HG02885 (cell line): Measurements from ENCODE around the gene NGLY1.

Experiments
- ATAC-seq: cut with Tn5 transposase; IDR thresholded peaks from one replicate; pipeline ENCODE4 v1.9.1; 2021; ENCODE audit warnings: mild to moderate bottlenecking; ENCODE audit not compliant: unreplicated experiment, poor library complexity

Gene NGLY1

DNA sequence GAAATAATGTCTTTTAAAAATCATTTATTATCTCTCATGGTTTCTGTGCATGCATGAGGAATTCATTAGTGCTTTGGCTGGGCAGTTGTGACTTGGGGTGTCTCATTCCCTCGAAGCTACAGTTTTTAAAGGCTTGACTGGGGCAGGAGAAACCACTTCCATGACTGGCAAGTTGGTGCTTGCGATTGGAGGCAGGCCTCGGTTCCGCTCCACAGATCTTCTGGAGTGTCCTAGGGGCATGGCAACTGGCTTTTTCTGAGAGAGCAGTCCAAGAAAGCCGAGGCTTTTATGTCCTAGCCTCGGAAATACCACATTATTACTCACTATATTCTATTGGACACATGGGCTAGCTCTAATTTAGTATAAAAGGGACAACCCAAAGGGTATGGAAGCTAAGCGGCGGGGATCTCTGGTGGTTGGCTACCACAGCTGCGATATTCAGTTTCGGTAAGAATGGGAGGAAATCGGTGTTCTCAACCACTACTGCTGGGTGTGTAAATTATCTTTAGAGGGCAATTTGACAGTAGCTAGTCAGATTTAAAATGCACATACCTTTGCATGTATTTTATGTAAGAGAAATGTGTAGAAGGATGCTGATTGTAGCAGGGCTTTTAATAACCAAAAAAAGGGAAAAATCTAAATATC, 69.8 kb downstream of the NGLY1 start:
- no peak for ATAC-seq

- ATAC-seq = no peak
Measured at GRCh38 chr3:25711090-25711489, 72.2 kb downstream of the NGLY1 start.

DNA sequence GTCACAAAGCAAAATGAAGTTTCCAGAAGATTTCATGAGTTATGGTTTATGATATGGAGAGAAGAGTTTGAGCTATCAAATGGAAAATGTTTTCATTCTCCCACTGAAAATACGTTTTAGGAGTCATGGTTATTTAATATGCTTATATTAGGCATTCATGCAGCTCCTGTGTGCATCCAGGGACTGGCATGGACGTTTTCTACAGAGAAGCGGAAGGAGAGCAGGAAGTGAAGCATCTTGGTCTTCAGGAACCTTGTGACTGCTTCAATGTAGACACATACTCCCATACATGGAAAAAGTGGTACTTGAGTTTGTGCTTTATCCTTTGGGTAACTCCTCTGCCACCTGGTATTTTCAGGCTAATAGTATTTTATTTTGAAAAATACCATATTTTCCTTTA, 75.2 kb downstream of the NGLY1 start:
- no peak for ATAC-seq

DNA sequence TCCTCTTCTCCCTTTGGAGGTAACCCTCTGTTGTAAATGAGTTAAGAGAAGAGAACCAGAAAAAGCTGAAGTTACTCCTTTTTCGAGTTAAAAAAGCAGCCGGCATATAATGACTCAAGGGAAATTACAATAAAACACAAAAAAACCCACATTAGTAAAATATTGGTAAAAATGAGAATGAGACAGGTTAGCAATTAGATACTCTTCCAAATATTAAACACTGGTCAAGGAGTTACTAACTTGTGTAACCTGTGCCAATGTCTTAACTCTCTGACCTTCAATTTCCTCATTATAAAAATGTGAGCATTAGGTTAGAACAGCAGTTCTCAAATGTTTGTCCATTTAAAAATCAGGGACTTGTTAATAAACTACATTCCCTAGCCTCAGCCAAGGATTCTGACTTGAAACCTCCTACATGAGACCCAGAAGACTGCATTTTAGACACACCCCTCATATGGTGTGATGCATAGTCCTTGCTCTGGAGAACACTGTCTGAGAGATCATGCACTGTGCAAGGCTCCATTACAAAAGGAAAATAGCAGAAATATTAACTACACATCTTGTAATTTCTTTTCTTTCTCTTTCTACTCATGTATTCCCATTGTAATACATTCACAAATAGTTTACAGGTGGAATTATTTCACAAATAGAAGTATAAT, 75.8 kb downstream of the NGLY1 start:
- ATAC-seq = no peak

GRCh38 chr3:25706213-25706612, 77.0 kb downstream of the NGLY1 start:
- no peak for ATAC-seq

DNA sequence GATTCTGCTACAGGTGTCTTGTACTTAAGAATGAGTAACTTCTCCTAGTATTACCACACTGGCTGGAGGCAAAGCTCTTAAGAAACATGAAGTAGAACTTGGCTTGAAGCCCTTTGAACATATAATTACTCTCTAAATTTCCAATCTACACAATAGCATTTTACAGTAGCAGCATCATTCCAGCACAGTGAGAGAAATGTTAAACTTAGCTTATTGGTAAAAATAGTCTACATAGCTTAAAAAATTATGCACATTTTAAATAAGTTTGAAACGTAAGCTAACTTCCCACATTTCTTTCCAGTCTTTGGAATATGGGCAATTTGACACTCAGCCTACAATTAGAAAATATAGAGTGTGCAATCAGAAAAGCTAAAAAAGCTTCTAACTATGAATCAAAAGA, 85.7 kb downstream of the NGLY1 start:
- ATAC-seq = no peak

GRCh38 chr3:25695731-25696420, 87.4 kb downstream of the NGLY1 start:
- no peak for ATAC-seq

- ATAC-seq = no peak
Measured at GRCh38 chr3:25693238-25693637, 90.0 kb downstream of the NGLY1 start.

DNA sequence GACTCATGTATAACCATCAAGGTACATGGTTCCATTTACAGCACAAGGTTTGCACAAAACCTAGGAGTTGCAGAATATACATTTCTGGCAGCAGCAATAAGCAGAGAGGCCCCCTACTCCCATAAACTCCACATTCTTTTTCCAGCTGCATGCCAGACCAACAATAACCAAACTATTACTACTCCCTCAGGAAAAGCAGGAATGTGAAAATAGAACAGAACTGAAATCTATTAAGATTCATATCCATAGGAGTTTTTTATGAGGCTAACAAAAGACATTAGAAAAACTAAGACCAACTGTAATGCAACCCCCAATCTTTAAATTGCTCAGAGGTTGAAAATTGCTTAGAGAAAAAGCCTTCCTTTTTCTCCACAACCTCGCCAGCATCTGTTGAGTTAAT, 90.9 kb downstream of the NGLY1 start:
- no peak for ATAC-seq

DNA sequence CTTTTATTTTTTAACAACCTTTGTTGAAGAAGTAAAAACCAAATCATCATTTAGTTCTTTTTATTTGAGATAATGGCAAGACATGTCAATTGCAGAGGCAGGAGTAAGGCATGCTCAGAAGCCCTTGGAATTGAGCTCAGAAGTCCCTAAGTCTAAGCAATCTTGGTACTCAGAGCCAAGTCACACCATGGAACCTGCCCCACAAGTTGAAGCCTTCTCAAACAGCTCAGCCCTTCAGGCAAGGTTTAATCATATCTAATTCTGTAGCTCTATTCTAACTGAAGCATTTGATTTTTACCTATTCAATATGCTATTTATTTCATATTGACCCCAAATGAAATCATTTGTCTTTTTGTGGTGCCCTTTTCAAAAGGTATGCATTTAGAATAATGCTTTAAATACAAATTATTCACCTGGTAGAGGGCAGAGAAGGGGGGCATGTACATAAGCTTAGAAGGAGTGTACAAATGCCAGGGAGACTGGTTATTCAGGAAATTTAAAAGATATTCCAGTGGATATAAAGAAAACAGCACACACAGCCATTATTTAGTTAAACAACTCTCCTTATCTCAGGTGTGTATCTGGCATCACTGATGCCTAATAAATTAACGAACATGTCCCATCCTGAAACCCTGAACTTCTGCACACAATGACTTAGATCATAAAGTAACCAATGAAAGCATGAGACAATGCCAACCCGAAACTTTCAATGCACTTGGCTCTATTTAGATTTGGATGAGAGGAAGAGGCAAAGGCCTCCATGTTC, 92.3 kb downstream of the NGLY1 start:
- no peak for ATAC-seq

DNA sequence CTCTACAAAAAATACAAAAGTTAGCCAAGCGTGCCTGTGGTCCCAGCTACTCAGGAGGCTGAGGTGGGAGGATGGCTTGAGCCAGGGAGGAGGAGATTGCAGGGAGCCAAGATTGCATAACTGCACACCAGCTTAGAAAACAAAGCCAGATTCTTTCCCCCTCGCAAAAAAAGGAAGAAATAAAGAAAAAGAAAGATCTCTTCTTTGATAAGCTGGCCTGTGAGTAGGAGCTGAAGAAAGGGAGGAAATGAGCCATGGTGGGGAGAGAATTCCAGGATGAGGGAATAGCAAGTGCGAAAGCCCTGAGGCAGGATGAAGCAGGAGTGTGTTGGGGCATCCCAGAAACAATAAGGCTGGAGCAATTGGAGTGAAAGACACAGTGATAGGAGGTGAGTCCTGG, 94.0 kb downstream of the NGLY1 start:
- no peak for ATAC-seq

- no peak for ATAC-seq
Measured at GRCh38 chr3:25687742-25688141, 95.5 kb downstream of the NGLY1 start.

DNA sequence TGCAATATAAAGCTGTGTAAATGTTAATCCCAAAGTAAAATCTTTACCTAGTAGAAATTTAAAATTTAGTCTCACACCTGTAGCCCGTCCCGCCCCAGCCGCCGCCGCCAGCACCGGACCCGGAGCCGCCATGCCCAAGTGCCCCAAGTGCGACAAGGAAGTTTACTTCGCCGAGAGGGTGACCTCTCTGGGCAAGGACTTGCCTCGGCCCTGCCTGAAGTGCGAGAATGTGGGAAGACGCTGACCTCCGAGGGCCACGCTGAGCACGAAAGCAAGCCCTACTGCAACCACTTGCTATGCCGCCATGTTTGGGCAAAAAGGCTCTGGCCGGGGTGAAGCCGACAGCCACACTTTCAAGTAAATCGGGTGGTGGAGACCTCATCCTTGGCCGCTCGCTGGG, 96.5 kb downstream of the NGLY1 start:
- no peak for ATAC-seq

- ATAC-seq = no peak
Measured at GRCh38 chr3:25683882-25684281, 99.4 kb downstream of the NGLY1 start.

- no peak for ATAC-seq
Measured at GRCh38 chr3:25683410-25683809, 99.8 kb downstream of the NGLY1 start.

DNA sequence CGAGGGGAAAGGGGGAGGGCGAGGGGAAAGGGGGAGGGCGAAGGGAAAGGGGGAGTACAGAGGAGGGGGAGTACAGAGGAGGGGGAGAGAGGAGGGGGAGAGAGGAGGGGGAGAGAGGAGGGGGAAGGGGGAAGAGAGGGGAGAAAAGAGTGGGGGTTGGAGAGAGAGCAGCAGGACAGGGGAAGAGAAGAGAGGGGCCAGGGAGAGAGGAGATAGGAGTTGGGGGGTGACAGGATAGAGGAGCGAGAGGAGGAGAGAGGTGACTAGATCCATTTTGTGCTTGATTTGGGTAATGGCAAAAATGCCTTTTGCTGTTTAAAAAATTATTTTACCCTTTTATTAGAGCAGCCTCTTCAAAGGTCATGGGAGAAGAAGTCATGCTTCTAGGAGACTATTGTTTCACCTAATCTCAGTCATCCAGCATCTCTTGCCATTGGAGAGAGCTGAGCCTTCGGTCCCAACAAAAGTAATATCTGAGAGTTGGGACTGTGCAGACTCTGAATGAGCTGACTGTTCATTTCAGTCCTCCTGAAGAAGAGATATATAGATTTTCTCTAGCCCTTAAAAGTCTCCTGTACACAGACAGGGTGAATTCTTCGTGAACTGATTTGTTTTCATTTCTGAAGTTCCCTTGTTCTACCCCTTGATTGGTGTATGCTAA, 103.5 kb downstream of the NGLY1 start:
- ATAC-seq = no peak

DNA sequence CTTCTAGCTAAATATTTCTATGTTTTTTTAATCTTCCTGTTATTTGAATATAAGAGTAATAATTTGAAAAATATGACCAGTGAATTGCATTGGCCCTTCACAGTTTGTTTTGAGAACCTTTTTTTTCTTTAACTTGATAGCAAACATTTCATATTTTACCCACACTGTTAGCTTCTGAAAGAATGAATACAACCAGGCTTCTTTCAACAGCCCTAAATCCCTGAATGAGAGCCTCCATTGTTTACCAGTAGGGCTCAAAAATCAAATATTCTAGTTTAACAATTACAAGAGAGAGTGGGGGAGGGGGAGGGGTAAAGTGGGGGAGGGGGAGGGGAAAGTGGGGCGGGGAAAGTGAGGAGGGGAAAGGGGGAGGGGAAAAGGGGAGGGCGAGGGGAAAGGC, 104.1 kb downstream of the NGLY1 start:
- ATAC-seq = no peak

- no peak for ATAC-seq
Measured at GRCh38 chr3:25678581-25678980, 104.7 kb downstream of the NGLY1 start.

DNA sequence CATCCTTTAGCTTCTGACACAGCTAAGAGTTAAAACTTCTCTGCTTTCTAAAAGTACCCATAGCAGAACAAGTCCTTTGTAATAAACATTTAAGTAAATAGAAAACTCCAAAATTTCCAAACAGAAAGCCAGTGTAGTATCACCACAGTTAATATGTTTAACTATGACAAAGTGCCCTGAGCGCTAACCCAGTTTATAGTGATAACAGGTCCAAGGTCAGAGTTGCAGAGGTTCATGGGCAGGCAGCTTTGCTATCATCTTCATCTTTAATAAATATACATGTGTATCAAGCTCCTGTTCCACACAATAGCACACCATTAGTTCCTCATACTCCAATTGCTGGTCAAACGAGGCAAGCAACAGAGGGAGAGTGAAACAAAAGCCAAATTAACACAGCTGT, 106.1 kb downstream of the NGLY1 start:
- ATAC-seq = no peak

DNA sequence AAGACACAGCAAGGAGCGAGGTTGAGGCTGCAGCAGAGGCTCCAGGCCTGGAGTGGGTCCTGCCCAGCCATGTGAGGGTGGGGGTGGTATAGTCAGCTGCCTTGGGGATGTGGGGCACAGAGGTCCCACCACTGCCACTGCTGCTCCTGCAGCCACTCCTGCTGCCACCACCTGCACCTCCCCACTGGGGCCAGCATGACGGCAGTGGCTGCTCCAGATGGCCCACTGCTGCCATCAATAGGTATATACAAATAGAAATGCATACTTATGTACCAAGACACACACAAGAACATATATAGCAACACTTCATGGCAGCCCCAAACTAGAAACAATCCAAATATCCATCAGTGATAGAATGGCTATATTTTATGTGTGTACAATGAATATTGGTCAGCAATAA, 108.6 kb downstream of the NGLY1 start:
- ATAC-seq = no peak
